Transverse colon (tissue), 4 donors: ENCODE data around the gene DIS3L. TPM values are rescaled to one million over a fixed set of nuclear protein-coding genes. Genes with fewer than 3 reads are reported as not detected.
A peak's percentile ranks its signal among the peaks of the same experiment; 100 is the strongest.

Source experiments
- DNase-seq: peaks from one replicate; pipeline ENCODE4 v3.0.0-alpha.2; 2019
- H3K27ac ChIP-seq, 4 donors: fragments of 200-600 bp; sonication (generic); 2 replicates each; pipeline ENCODE4 v1.5.1; 2016 to 2018; ENCODE audit warnings: inconsistent platforms in 4 of 4
- H3K27me3 ChIP-seq: fragments of 200-600 bp; sonication (generic); 2 replicates; pipeline ENCODE4 v1.5.1; 2017; ENCODE audit warnings: inconsistent platforms
- H3K36me3 ChIP-seq, 4 donors: fragments of 200-600 bp; sonication (generic); 2 replicates each; pipeline ENCODE4 v1.5.1; 2017 to 2019; ENCODE audit warnings: inconsistent platforms in 4 of 4
- H3K4me1 ChIP-seq, 4 donors: fragments of 200-600 bp; sonication (generic); 2 replicates each; pipeline ENCODE4 v1.5.1; 2017 to 2020; ENCODE audit warnings: inconsistent platforms in 4 of 4
- H3K4me3 ChIP-seq, 4 donors: fragments of 200-600 bp; sonication (generic); 1 replicate in 1 of 4; 2 replicates in 3 of 4; pipeline versions ENCODE4 v1.5.1 to v1.6.1; 2017 to 2019; ENCODE audit warnings: inconsistent platforms in 4 of 4
- H3K9me3 ChIP-seq, 2 donors: fragments of 200-600 bp; sonication (generic); 2 replicates each; pipeline ENCODE4 v1.5.1; 2017 to 2019; ENCODE audit warnings: inconsistent platforms in 2 of 2
- CTCF ChIP-seq, 5 experiments: fragments of 200-600 bp in 3 of 5; fragments of 450-650 bp in 2 of 5; sonication (generic) in 3 of 5; IDR thresholded peaks; 1 replicate in 2 of 5; 2 replicates in 3 of 5; pipeline ENCODE4 v1.5.1; 2016 to 2017; ENCODE audit warnings: antibody characterized with exemption in 5 of 5, inconsistent platforms in 3 of 5, mild to moderate bottlenecking in 2 of 5, moderate library complexity in 1 of 5
- EP300 ChIP-seq: sonication (generic); formaldehyde crosslinking; IDR thresholded peaks from one replicate; pipeline ENCODE4 v1.6.1; 2017; ENCODE audit warnings: antibody characterized with exemption, low read depth
- POLR2A ChIP-seq: fragments of 450-650 bp; IDR thresholded peaks from one replicate; pipeline ENCODE4 v1.6.1; 2016; ENCODE audit warnings: antibody characterized with exemption, mild to moderate bottlenecking, moderate library complexity
- POLR2AphosphoS5 ChIP-seq, 3 donors: sonication (generic); formaldehyde crosslinking; IDR thresholded peaks; one replicate each; pipeline ENCODE4 v1.6.1; 2016; ENCODE audit warnings: antibody characterized with exemption in 3 of 3
- WGBS, 2 donors: methylation state at CpG; one replicate each; pipeline ENCODE4 v1.1.5; 2018; ENCODE audit warnings: low coverage in 1 of 2; 5-methylcytosine and 5-hydroxymethylcytosine counted together
- in situ Hi-C, 4 donors: fragments of 200-750 bp; cut with MboI; loops; one replicate each; pipeline versions ENCODE4 v1.15.0 to v1.15.1; 2017; ENCODE audit warnings: low sequenced_read_pairs in 3 of 4, low pct_ligation_motif_present in 1 of 4, low pct_unique_long_range_greater_than_20kb in 1 of 4
- intact Hi-C: fragments of 100-400 bp; cut with DNase I; formaldehyde crosslinking; loops from one replicate; pipeline ENCODE4 v1.15.1; 2023; ENCODE audit warnings: low total_unique reads
- total RNA-seq, 4 donors: library from RNA; depleted of rRNA; stranded (reverse); fragments of >200 nt; gene quantifications; one replicate each; pipeline ENCODE4 v1.1.0, GENCODE V29; 2016

DIS3L gene
- total RNA-seq, 4 donors from 2014 or later: 17.6 to 24.8 (median 24.3) TPM

GRCh38 chr15:66306381-66306780, 13.0 kb downstream of the DIS3L start:
- Histone ChIP-seq H3K9me3 (no peaks in the 10 kb centered on the region), H3K4me1 (peaks cover 0 to 14% (median 7%) of the 10 kb centered on the region in 4 donors), H3K36me3 (peaks cover 0 to 16% (median 3%) of the 10 kb centered on the region in 4 donors), H3K27ac (peak overlapping the region in 1 of 4 donors; percentile 21), H3K27me3 (no peaks in the 10 kb centered on the region), H3K4me3 (no peak overlapping the region)
- TF ChIP-seq EP300 (no peak), CTCF (IDR thresholded peaks at IDR 0.05) (no peak), POLR2AphosphoS5 (IDR thresholded peaks at IDR 0.05) (no peak), POLR2A (no peak)
- intact Hi-C loops: no loop called here
- DNase-seq: no peak
- WGBS, 2 donors: 46 to 57% methylated on average over 2 to 3 of the region's 3 CpGs
- in situ Hi-C loops: no loop called here

- TF ChIP-seq CTCF (IDR thresholded peaks at IDR 0.05): no peak
- no peak for TF ChIP-seq EP300
- TF ChIP-seq POLR2A: no peak
- no peak for TF ChIP-seq POLR2AphosphoS5 (IDR thresholded peaks at IDR 0.05)
- no peak for DNase-seq
- 91 to 96% methylated on average over 3 of the region's 3 CpGs for WGBS, 2 donors
- in situ Hi-C loops: no loop called here
- Histone ChIP-seq H3K27ac (no peak overlapping the region), H3K4me1 (peaks cover 0 to 14% (median 7%) of the 10 kb centered on the region in 4 donors), H3K4me3 (no peak overlapping the region), H3K36me3 (peaks cover 0 to 23% (median 11%) of the 10 kb centered on the region in 4 donors), H3K9me3 (no peaks in the 10 kb centered on the region), H3K27me3 (no peaks in the 10 kb centered on the region)
- intact Hi-C loops: no loop called here
Observed at GRCh38 chr15:66308531-66308930, 15.2 kb downstream of the DIS3L start.

GRCh38 chr15:66309828-66310227, 16.5 kb downstream of the DIS3L start:
- Histone ChIP-seq H3K9me3 (no peaks in the 10 kb centered on the region), H3K36me3 (peaks cover 0 to 33% (median 15%) of the 10 kb centered on the region in 4 donors), H3K27ac (no peak overlapping the region), H3K27me3 (no peaks in the 10 kb centered on the region), H3K4me3 (no peak overlapping the region), H3K4me1 (peaks cover 0 to 10% (median 5%) of the 10 kb centered on the region in 4 donors)
- WGBS, 2 donors: 81 to 95% methylated on average over 3 of the region's 3 CpGs
- TF ChIP-seq CTCF (IDR thresholded peaks at IDR 0.05): no peak
- DNase-seq: no peak
- intact Hi-C loops: loop anchor here (1.0 kb wide), 1 partner anchor 7 kb away; no protein-coding TSS in a partner anchor
- in situ Hi-C loops: no loop called here

GRCh38 chr15:66310786-66311185, 17.4 kb downstream of the DIS3L start:
- Histone ChIP-seq H3K27ac (no peak overlapping the region), H3K36me3 (peaks cover 0 to 42% (median 15%) of the 10 kb centered on the region in 4 donors), H3K4me1 (peaks cover 0 to 6% (median 5%) of the 10 kb centered on the region in 4 donors), H3K27me3 (no peaks in the 10 kb centered on the region), H3K4me3 (no peak overlapping the region), H3K9me3 (no peaks in the 10 kb centered on the region)
- WGBS, 2 donors: 90 to 92% methylated on average over 2 of the region's 2 CpGs
- TF ChIP-seq EP300: no peak
- no peak for TF ChIP-seq POLR2AphosphoS5 (IDR thresholded peaks at IDR 0.05)
- TF ChIP-seq CTCF (IDR thresholded peaks at IDR 0.05): no peak
- no peak for TF ChIP-seq POLR2A
- no peak for DNase-seq
- intact Hi-C loops: no loop called here
- in situ Hi-C loops: no loop called here
